ENCODE measurements around the gene SRL.

GRCh38 chr16:4220358-4220757 is 21.5 kb downstream of the SRL start:
- TF ChIP-seq POLR2AphosphoS5 (IDR thresholded peaks at IDR 0.05) (no peak), POLR2A (IDR thresholded peaks at IDR 0.05; ENCODE audit: low read depth) (no peak), EP300 (IDR thresholded peaks at IDR 0.05) (no peak)
- TF ChIP-seq, protein P1, sequence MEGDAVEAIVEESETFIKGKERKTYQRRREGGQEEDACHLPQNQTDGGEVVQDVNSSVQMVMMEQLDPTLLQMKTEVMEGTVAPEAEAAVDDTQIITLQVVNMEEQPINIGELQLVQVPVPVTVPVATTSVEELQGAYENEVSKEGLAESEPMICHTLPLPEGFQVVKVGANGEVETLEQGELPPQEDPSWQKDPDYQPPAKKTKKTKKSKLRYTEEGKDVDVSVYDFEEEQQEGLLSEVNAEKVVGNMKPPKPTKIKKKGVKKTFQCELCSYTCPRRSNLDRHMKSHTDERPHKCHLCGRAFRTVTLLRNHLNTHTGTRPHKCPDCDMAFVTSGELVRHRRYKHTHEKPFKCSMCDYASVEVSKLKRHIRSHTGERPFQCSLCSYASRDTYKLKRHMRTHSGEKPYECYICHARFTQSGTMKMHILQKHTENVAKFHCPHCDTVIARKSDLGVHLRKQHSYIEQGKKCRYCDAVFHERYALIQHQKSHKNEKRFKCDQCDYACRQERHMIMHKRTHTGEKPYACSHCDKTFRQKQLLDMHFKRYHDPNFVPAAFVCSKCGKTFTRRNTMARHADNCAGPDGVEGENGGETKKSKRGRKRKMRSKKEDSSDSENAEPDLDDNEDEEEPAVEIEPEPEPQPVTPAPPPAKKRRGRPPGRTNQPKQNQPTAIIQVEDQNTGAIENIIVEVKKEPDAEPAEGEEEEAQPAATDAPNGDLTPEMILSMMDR (IDR thresholded peaks at IDR 0.05), result no peak
